T-helper 2 cell treated with Interferon-gamma antibody and Interleukin-4, amounts not matched to agents 100 ng/mL and 5 ng/mL, for 36 hours (primary cell): ENCODE results near the gene NUF2. TPM values are rescaled to one million over a fixed set of nuclear protein-coding genes. Genes with fewer than 3 reads are reported as not detected.
"Not testable (repeated sequence)": the region's sequence is repeated elsewhere in the genome, so short reads cannot be mapped to it uniquely, and the experiment has no call there.

ENCODE experiments used
- intact Hi-C: fragments of 100-400 bp; cut with micrococcal nuclease; formaldehyde crosslinking; loops from one replicate; pipeline ENCODE4 v1.15.1; 2023
- total RNA-seq: library from RNA; stranded (reverse); gene quantifications from 2 replicates; pipeline ENCODE4 v1.2.3, GENCODE V29; 2022

NUF2 gene
- total RNA-seq = 55.9 and 57.3 TPM in 2 replicates

GRCh38 chr1:163321311-163322305 lies at the start of gene NUF2:
TSS of gene NUF2 (plus strand) at chr1:163321954. CDS start at chr1:163326052, 4,098 bp downstream.
- intact Hi-C loops = loop anchor here (1.0 to 5.0 kb wide), 4 partner anchors 529 to 1554 kb away; partner anchors contain the start of genes ATF6, HSD17B7, UAP1 and UHMK1

GRCh38 chr1:163273766-163274441 lies 47.9 kb upstream of the NUF2 start:
- intact Hi-C loops = no loop called here

GRCh38 chr1:163275222-163275621 lies 46.5 kb upstream of the NUF2 start:
- intact Hi-C loops = no loop called here

GRCh38 chr1:163278602-163279001 lies 43.2 kb upstream of the NUF2 start:
- intact Hi-C loops = no loop called here

- intact Hi-C loops = not testable (repeated sequence)
Observed at GRCh38 chr1:163284867-163285266, 36.9 kb upstream of the NUF2 start.

- intact Hi-C loops = no loop called here
Observed at GRCh38 chr1:163290025-163290640, 31.6 kb upstream of the NUF2 start.

- intact Hi-C loops = no loop called here
Observed at GRCh38 chr1:163291461-163291860, 30.3 kb upstream of the NUF2 start.

GRCh38 chr1:163292153-163292552 lies 29.6 kb upstream of the NUF2 start:
- intact Hi-C loops = not testable (repeated sequence)

- intact Hi-C loops = not testable (repeated sequence)
Observed at GRCh38 chr1:163293497-163293896, 28.3 kb upstream of the NUF2 start.

GRCh38 chr1:163295949-163296348 lies 25.8 kb upstream of the NUF2 start:
- intact Hi-C loops = no loop called here

- intact Hi-C loops = no loop called here
Observed at GRCh38 chr1:163296504-163297263, 25.1 kb upstream of the NUF2 start.

- intact Hi-C loops = no loop called here
Observed at GRCh38 chr1:163298365-163298764, 23.4 kb upstream of the NUF2 start.

- intact Hi-C loops = no loop called here
Observed at GRCh38 chr1:163300568-163300967, 21.2 kb upstream of the NUF2 start.

GRCh38 chr1:163303561-163303960 lies 18.2 kb upstream of the NUF2 start:
- intact Hi-C loops = no loop called here

GRCh38 chr1:163305441-163305840 lies 16.3 kb upstream of the NUF2 start:
- intact Hi-C loops = no loop called here

- intact Hi-C loops = no loop called here
Observed at GRCh38 chr1:163307479-163308171, 14.1 kb upstream of the NUF2 start.

- intact Hi-C loops = no loop called here
Observed at GRCh38 chr1:163308811-163309210, 12.9 kb upstream of the NUF2 start.

GRCh38 chr1:163315773-163316374 lies 5.9 kb upstream of the NUF2 start:
- intact Hi-C loops = loop anchor here (1.0 to 10.0 kb wide), 5 partner anchors 141 to 469 kb away; no protein-coding TSS in a partner anchor

GRCh38 chr1:163320891-163321290 lies 863 bp upstream of the NUF2 start:
- intact Hi-C loops = loop anchor here (1.0 to 5.0 kb wide), 4 partner anchors 529 to 1554 kb away; partner anchors contain the start of genes ATF6, HSD17B7, UAP1 and UHMK1

GRCh38 chr1:163323339-163323738 lies 1.6 kb downstream of the NUF2 start:
- intact Hi-C loops = loop anchor here (5.0 kb wide), 2 partner anchors 531 to 1556 kb away; partner anchors contain the start of genes ATF6 and HSD17B7
